Hepatocyte (in vitro differentiated cells): ENCODE results near the gene PITX1. TPM values are rescaled to one million over a fixed set of nuclear protein-coding genes. Genes with fewer than 3 reads are reported as not detected.

ENCODE experiments used
- DNase-seq: peaks from one replicate; pipeline ENCODE4 v3.0.0-alpha.2; 2016; ENCODE audit warnings: low spot score
- H2AFZ ChIP-seq: fragments of 200-600 bp; sonication (generic); 2 replicates; pipeline ENCODE4 v1.6.0; 2016; ENCODE audit warnings: antibody characterized with exemption, mild to moderate bottlenecking
- H3K27ac ChIP-seq: fragments of 200-600 bp; sonication (generic); 2 replicates; pipeline ENCODE4 v1.5.1; 2016; ENCODE audit warnings: mild to moderate bottlenecking
- H3K27me3 ChIP-seq: fragments of 200-600 bp; sonication (generic); 2 replicates; pipeline ENCODE4 v1.6.1; 2016
- H3K36me3 ChIP-seq: fragments of 200-600 bp; sonication (generic); replicated peaks from 2 replicates; pipeline ENCODE4 v1.5.1; 2016; ENCODE audit warnings: low read depth; ENCODE audit not compliant: insufficient read depth
- H3K4me1 ChIP-seq: fragments of 200-600 bp; sonication (generic); 2 replicates; pipeline ENCODE4 v1.5.1; 2016; ENCODE audit warnings: mild to moderate bottlenecking, moderate library complexity; ENCODE audit not compliant: insufficient read depth
- H3K4me2 ChIP-seq: fragments of 200-600 bp; sonication (generic); 2 replicates; pipeline ENCODE4 v1.6.0; 2016
- H3K4me3 ChIP-seq: fragments of 200-600 bp; sonication (generic); 2 replicates; pipeline ENCODE4 v1.5.1; 2016; ENCODE audit warnings: mild to moderate bottlenecking
- H3K79me2 ChIP-seq: fragments of 200-600 bp; sonication (generic); 2 replicates; pipeline ENCODE4 v1.6.0; 2017; ENCODE audit warnings: mild to moderate bottlenecking
- H3K9me2 ChIP-seq: fragments of 200-600 bp; sonication (generic); replicated peaks from 2 replicates; pipeline ENCODE4 v1.6.0; 2017; ENCODE audit warnings: mild to moderate bottlenecking; ENCODE audit not compliant: insufficient read depth
- H3K9me3 ChIP-seq: fragments of 200-600 bp; sonication (generic); 2 replicates; pipeline ENCODE4 v1.5.1; 2016; ENCODE audit warnings: low read depth, mild to moderate bottlenecking
- H4K20me1 ChIP-seq: fragments of 200-600 bp; sonication (generic); 2 replicates; pipeline ENCODE4 v1.6.0; 2016; ENCODE audit warnings: mild to moderate bottlenecking; ENCODE audit not compliant: insufficient read depth, poor library complexity, severe bottlenecking
- EZH2 ChIP-seq: fragments of 200-600 bp; sonication (generic); IDR thresholded peaks from 2 replicates; pipeline ENCODE4 v1.6.1; 2016; ENCODE audit warnings: antibody characterized with exemption, mild to moderate bottlenecking, borderline replicate concordance
- EZH2phosphoT487 ChIP-seq: fragments of 200-600 bp; sonication (generic); IDR thresholded peaks from one replicate; pipeline ENCODE4 v1.6.1; 2018; ENCODE audit warnings: antibody characterized with exemption, mild to moderate bottlenecking, low read depth, moderate library complexity; ENCODE audit not compliant: unreplicated experiment, severe bottlenecking
- WGBS: methylation state at CpG from one replicate; pipeline ENCODE4 v1.1.6; 2016; ENCODE audit warnings: low lambda C conversion rate; ENCODE audit errors: missing lambda C conversion rate; 5-methylcytosine and 5-hydroxymethylcytosine counted together
- polyA plus RNA-seq: library from polyadenylated mRNA; unstranded; fragments of >200 nt; fragmentation: Nextera tagmentation; extraction: Ambion mirVana; gene quantifications from 2 replicates; pipeline ENCODE4 v1.2.1, GENCODE V29; 2016
- total RNA-seq: library from RNA; depleted of rRNA; stranded (reverse); fragments of >200 nt; gene quantifications from 2 replicates; pipeline ENCODE4 v1.2.3, GENCODE V29; 2014
- TF ChIP-seq, protein P1 (sequence below): fragments of 200-600 bp; sonication (generic); IDR thresholded peaks from 2 replicates; pipeline ENCODE4 v1.5.1; 2016; ENCODE audit warnings: antibody characterized with exemption, mild to moderate bottlenecking; ENCODE audit not compliant: poor library complexity

The PITX1 gene
- total and polyA plus RNA-seq, 2 experiments from 2014 or later: 64.9 to 141 TPM

DNA sequence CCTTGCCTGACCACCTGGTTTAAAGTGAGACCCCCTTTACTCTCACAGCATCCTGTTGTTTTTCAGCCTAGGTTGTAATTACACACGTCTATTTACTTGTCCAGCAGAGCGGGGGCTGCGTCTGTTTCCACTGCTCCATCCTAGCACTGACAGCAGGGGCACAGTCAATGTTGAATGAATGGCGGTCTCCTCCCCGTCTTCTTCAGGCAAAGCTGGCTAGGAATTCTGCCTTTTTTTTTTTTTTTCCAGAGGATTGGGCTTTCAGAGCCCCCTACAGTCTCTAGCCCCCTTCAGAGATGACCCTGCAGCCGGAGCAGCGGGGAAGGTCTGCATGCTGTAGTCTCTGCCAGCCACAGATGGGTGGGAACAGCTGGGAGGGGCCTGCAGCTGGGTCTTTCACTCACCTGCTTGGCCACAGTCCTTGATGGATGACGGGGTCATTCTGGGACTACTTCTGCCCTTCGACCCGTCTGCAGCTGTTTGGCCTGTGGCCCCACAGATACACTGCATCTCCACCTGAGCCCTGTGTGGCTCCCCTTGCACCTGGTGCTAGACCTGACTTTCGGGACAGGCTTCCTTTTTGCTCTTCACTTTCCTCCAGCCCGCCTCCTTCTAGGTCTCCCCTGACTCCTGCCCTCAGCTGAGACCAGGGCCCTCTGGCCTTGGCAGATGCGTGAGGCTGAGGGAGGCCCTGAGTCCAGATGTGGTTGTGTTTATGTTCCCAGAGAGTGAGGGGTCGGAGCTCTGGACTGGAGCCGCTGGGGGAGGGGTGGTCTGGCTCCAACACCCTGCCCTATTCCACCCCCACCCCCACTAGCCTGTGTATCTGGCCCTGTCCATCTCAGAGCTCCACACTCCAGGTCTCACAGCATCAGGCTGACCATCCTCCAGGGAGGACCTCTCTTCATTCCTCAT is 8.0 kb downstream of the PITX1 start:
- no peaks in the 10 kb centered on the region for H3K9me3 ChIP-seq
- H3K4me3 ChIP-seq: no peak overlapping the region
- H4K20me1 ChIP-seq: no peaks in the 10 kb centered on the region
- H3K9me2 ChIP-seq: no peaks in the 10 kb centered on the region
- no peaks in the 10 kb centered on the region for H3K36me3 ChIP-seq
- WGBS: 74% methylated on average over 15 of the region's 15 CpGs
- peaks cover 16% of the 10 kb centered on the region for H3K4me1 ChIP-seq
- H3K27me3 ChIP-seq: peaks cover 30% of the 10 kb centered on the region
- TF ChIP-seq EZH2 (no peak), EZH2phosphoT487 (no peak)
- TF ChIP-seq, protein P1, sequence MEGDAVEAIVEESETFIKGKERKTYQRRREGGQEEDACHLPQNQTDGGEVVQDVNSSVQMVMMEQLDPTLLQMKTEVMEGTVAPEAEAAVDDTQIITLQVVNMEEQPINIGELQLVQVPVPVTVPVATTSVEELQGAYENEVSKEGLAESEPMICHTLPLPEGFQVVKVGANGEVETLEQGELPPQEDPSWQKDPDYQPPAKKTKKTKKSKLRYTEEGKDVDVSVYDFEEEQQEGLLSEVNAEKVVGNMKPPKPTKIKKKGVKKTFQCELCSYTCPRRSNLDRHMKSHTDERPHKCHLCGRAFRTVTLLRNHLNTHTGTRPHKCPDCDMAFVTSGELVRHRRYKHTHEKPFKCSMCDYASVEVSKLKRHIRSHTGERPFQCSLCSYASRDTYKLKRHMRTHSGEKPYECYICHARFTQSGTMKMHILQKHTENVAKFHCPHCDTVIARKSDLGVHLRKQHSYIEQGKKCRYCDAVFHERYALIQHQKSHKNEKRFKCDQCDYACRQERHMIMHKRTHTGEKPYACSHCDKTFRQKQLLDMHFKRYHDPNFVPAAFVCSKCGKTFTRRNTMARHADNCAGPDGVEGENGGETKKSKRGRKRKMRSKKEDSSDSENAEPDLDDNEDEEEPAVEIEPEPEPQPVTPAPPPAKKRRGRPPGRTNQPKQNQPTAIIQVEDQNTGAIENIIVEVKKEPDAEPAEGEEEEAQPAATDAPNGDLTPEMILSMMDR: no peak
- peak overlapping the region; percentile 81 for H3K27ac ChIP-seq
- H2AFZ ChIP-seq: no peak overlapping the region
- no peak for DNase-seq
- peaks cover 71% of the 10 kb centered on the region for H3K79me2 ChIP-seq
- peak overlapping the region; percentile 84 for H3K4me2 ChIP-seq

DNA sequence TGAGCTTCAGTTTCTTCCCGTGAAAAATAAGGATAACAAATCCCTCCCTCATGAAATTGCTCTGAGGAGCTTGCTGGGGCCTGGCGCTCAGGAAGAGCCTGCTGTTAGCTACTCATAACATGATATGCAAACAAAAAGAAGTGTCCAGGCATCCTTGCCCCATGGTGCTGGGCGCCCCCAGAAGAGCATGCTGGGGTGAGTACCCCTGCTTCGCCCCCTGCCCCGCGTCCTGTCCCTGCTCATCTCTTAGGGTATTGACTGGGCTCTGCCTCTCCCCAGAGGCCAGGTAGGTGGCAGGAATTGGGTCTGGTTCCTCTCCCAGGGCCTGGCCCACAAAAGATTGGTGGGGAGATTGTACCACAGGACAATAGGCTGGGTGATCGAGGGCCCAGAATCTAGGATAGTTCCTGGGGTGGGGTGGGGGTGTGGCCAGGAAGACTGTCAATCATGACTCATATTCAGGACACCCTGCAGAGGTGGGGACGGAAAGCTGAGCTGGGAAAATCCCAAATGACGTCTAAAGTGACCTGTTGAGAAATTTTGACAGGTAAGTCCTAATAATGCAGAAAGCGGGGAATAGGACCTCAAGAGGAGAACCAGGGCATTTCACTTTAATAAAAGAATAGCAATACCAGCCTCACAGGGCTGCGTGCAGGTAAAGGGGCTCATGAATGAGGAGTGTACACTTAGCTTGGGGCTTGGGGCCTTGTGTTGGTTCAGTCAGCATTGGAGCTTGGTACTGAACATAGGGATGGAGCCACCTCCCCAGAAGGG is 8.9 kb downstream of the PITX1 start:
- no peaks in the 10 kb centered on the region for H4K20me1 ChIP-seq
- peaks cover 63% of the 10 kb centered on the region for H3K79me2 ChIP-seq
- H3K4me3 ChIP-seq: no peak overlapping the region
- no peak overlapping the region for H2AFZ ChIP-seq
- H3K9me3 ChIP-seq: no peaks in the 10 kb centered on the region
- WGBS: 85% methylated on average over 11 of the region's 11 CpGs
- no peak overlapping the region for H3K27ac ChIP-seq
- H3K36me3 ChIP-seq: no peaks in the 10 kb centered on the region
- TF ChIP-seq EZH2 (no peak), EZH2phosphoT487 (no peak)
- TF ChIP-seq, protein P1: no peak
- no peak for DNase-seq
- H3K27me3 ChIP-seq: peaks cover 22% of the 10 kb centered on the region
- peaks cover 16% of the 10 kb centered on the region for H3K4me1 ChIP-seq
- no peaks in the 10 kb centered on the region for H3K9me2 ChIP-seq
- H3K4me2 ChIP-seq: no peak overlapping the region

DNA sequence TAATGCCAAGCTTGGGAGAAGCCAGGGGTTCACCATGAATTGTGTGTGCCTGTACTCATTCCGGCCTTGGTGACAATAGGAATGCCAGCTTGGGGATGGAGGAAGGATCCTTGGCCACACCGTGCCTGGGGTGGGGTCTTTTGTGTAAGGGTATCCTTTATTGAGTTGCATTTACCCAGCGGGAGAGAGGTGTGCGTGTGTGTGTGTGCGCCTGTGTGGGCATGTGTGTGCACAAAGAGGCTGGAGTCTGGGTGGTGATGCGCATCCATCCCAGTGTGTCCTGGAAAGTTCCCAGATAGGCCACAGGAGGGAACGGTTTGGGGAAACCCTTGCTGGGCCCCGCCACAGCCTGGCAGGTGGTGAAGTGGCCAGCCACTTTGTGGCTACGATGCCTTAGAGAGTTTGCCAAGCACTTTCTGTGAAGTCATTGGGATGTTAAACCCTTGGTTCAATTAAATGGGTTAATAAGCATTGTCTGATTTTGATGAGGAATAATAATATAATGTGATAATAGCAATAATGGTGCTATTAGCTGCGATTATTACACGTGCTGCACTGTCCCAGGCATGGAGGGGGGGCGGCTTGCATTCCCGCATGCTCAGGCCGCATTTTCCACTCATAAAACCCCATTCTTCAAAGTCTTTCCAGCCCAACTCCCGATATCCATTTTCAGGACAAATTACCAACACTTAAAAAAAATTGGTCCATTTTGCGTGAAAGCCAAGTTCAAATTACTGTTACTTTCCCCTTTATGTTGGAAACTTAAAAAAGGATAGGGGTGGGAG is 13.7 kb downstream of the PITX1 start:
- no peaks in the 10 kb centered on the region for H3K36me3 ChIP-seq
- H3K27me3 ChIP-seq: no peaks in the 10 kb centered on the region
- DNase-seq: no peak
- no peak overlapping the region for H2AFZ ChIP-seq
- no peaks in the 10 kb centered on the region for H3K9me2 ChIP-seq
- no peak overlapping the region for H3K4me2 ChIP-seq
- H3K27ac ChIP-seq: no peak overlapping the region
- H3K9me3 ChIP-seq: no peaks in the 10 kb centered on the region
- H3K4me3 ChIP-seq: no peak overlapping the region
- WGBS: 78% methylated on average over 16 of the region's 16 CpGs
- peaks cover 17% of the 10 kb centered on the region for H3K79me2 ChIP-seq
- no peaks in the 10 kb centered on the region for H3K4me1 ChIP-seq
- H4K20me1 ChIP-seq: no peaks in the 10 kb centered on the region
- TF ChIP-seq, protein P1: no peak
- TF ChIP-seq EZH2 (no peak), EZH2phosphoT487 (no peak)
